CD14-positive monocyte (primary cell): Measurements from ENCODE around the gene CHRNB1. TPM values are rescaled to one million over a fixed set of nuclear protein-coding genes. Genes with fewer than 3 reads are reported as not detected.

Source experiments
- DNase-seq, 3 donors: peaks; one replicate each; pipeline ENCODE4 v3.0.0-alpha.2; 2011 to 2022
- H2AFZ ChIP-seq: 2 replicates; pipeline ENCODE4 v1.6.0; 2012; ENCODE audit warnings: mild to moderate bottlenecking, low read depth, low read length, inconsistent platforms; ENCODE audit not compliant: insufficient read depth, poor library complexity, severe bottlenecking
- H3K27ac ChIP-seq, 2 donors: 1 replicate in 1 of 2; 2 replicates in 1 of 2; pipeline ENCODE4 v1.5.1; 2012 to 2013; ENCODE audit warnings: low read length in 2 of 2, control low read depth in 1 of 2, inconsistent platforms in 1 of 2, low read depth in 1 of 2, mild to moderate bottlenecking in 1 of 2
- H3K27me3 ChIP-seq, 2 donors: one replicate each; pipeline versions ENCODE4 v1.6.0 to v1.6.1; 2011 to 2013; ENCODE audit warnings: low read length in 2 of 2; ENCODE audit not compliant: control insufficient read depth in 2 of 2, insufficient read depth in 2 of 2
- H3K36me3 ChIP-seq, 2 donors: replicated peaks in 1 of 2; 1 replicate in 1 of 2; 2 replicates in 1 of 2; pipeline versions ENCODE4 v1.5.1 to v1.6.1; 2012 to 2013; ENCODE audit warnings: low read length in 2 of 2, control low read depth in 1 of 2, inconsistent platforms in 1 of 2, mild to moderate bottlenecking in 1 of 2; ENCODE audit not compliant: insufficient read depth in 2 of 2, control insufficient read depth in 1 of 2
- H3K4me1 ChIP-seq, 2 donors: 1 replicate in 1 of 2; 2 replicates in 1 of 2; pipeline versions ENCODE4 v1.5.1 to v1.6.1; 2012 to 2013; ENCODE audit warnings: low read length in 2 of 2, control low read depth in 1 of 2, inconsistent platforms in 1 of 2, mild to moderate bottlenecking in 1 of 2, moderate library complexity in 1 of 2; ENCODE audit not compliant: insufficient read depth in 2 of 2, control insufficient read depth in 1 of 2
- H3K4me2 ChIP-seq: replicated peaks from 2 replicates; pipeline ENCODE3; 2012; ENCODE audit warnings: low read length, moderate library complexity, mild to moderate bottlenecking; ENCODE audit not compliant: poor library complexity, severe bottlenecking; ENCODE audit errors: extremely low read depth
- H3K4me3 ChIP-seq, 3 experiments: fragments of 200-600 bp in 1 of 3; sonication (generic) in 1 of 3; replicated peaks in 1 of 3; 1 replicate in 2 of 3; 2 replicates in 1 of 3; pipeline ENCODE4 v1.5.1; 2011 to 2013; ENCODE audit warnings: low read length in 3 of 3, mild to moderate bottlenecking in 3 of 3, control low read depth in 2 of 3, low read depth in 2 of 3, inconsistent platforms in 1 of 3, moderate library complexity in 1 of 3
- H3K79me2 ChIP-seq: 2 replicates; pipeline ENCODE4 v1.6.0; 2012; ENCODE audit warnings: mild to moderate bottlenecking, control low read depth, inconsistent platforms, low read length, moderate library complexity; ENCODE audit not compliant: insufficient read depth
- H3K9ac ChIP-seq: 2 replicates; pipeline ENCODE4 v1.6.0; 2017; ENCODE audit warnings: low read length, mild to moderate bottlenecking; ENCODE audit not compliant: insufficient read depth, poor library complexity, severe bottlenecking
- H3K9me3 ChIP-seq, 2 donors: replicated peaks in 1 of 2; 1 replicate in 1 of 2; 2 replicates in 1 of 2; pipeline versions ENCODE4 v1.5.1 to v1.6.1; 2012 to 2013; ENCODE audit warnings: low read length in 2 of 2, control low read depth in 1 of 2; ENCODE audit not compliant: control insufficient read depth in 1 of 2, insufficient read depth in 1 of 2
- H4K20me1 ChIP-seq: 2 replicates; pipeline ENCODE4 v1.6.0; 2012; ENCODE audit warnings: mild to moderate bottlenecking, low read length, control low read depth, moderate library complexity; ENCODE audit not compliant: insufficient read depth
- H3K27ac Mint-ChIP-seq, 7 donors: one replicate each; pipeline ENCODE4 v1.8.0; 2020; ENCODE audit warnings: mild to moderate bottlenecking in 7 of 7, mixed read lengths in 7 of 7, moderate library complexity in 6 of 7, inconsistent platforms in 2 of 7
- H3K27me3 Mint-ChIP-seq, 3 donors: one replicate each; pipeline ENCODE4 v1.8.0; 2021 to 2022; ENCODE audit warnings: low read depth in 3 of 3, mild to moderate bottlenecking in 3 of 3, mixed read lengths in 3 of 3, moderate library complexity in 3 of 3, inconsistent platforms in 1 of 3
- H3K36me3 Mint-ChIP-seq, 2 donors: one replicate each; pipeline ENCODE4 v1.8.0; 2020; ENCODE audit warnings: mixed read lengths in 2 of 2, inconsistent platforms in 1 of 2, mild to moderate bottlenecking in 1 of 2
- H3K4me1 Mint-ChIP-seq: one replicate; pipeline ENCODE4 v1.8.0; 2020; ENCODE audit warnings: mild to moderate bottlenecking, mixed read lengths
- H3K4me3 Mint-ChIP-seq, 2 donors: one replicate each; pipeline ENCODE4 v1.8.0; 2020; ENCODE audit warnings: mild to moderate bottlenecking in 2 of 2, mixed read lengths in 2 of 2, moderate library complexity in 1 of 2
- H3K9me3 Mint-ChIP-seq, 7 donors: one replicate each; pipeline ENCODE4 v1.8.0; 2020 to 2022; ENCODE audit warnings: mixed read lengths in 7 of 7, mild to moderate bottlenecking in 6 of 7, moderate library complexity in 6 of 7, inconsistent platforms in 2 of 7
- CTCF ChIP-seq: fragments of 200-600 bp; IDR thresholded peaks from one replicate; pipeline ENCODE4 v1.8.0; 2022; ENCODE audit warnings: antibody characterized with exemption, mild to moderate bottlenecking
- WGBS: methylation state at CpG from one replicate; pipeline ENCODE4 v1.1.5; 2013; ENCODE audit warnings: missing lambda C conversion rate; ENCODE audit not compliant: insufficient coverage; 5-methylcytosine and 5-hydroxymethylcytosine counted together
- intact Hi-C, 2 donors: fragments of 100-400 bp; cut with micrococcal nuclease; formaldehyde crosslinking; loops; one replicate each; pipeline versions ENCODE4 v1.15.0 to v1.15.1; 2023
- polyA plus RNA-seq, 3 donors: library from polyadenylated mRNA; depleted of rRNA in 1 of 3; unstranded in 2 of 3; stranded (reverse) in 1 of 3; fragments of 300-500 nt in 2 of 3; fragments of >200 nt in 1 of 3; fragmentation: Illumina TruSeq in 2 of 3; gene quantifications; 1 replicate in 2 of 3; 2 replicates in 1 of 3; pipeline ENCODE4 v1.2.3, GENCODE V29; 2012 to 2021

The CHRNB1 gene
- polyA plus RNA-seq, 3 donors, result 9.3 to 15.7 (median 14.7) TPM

DNA sequence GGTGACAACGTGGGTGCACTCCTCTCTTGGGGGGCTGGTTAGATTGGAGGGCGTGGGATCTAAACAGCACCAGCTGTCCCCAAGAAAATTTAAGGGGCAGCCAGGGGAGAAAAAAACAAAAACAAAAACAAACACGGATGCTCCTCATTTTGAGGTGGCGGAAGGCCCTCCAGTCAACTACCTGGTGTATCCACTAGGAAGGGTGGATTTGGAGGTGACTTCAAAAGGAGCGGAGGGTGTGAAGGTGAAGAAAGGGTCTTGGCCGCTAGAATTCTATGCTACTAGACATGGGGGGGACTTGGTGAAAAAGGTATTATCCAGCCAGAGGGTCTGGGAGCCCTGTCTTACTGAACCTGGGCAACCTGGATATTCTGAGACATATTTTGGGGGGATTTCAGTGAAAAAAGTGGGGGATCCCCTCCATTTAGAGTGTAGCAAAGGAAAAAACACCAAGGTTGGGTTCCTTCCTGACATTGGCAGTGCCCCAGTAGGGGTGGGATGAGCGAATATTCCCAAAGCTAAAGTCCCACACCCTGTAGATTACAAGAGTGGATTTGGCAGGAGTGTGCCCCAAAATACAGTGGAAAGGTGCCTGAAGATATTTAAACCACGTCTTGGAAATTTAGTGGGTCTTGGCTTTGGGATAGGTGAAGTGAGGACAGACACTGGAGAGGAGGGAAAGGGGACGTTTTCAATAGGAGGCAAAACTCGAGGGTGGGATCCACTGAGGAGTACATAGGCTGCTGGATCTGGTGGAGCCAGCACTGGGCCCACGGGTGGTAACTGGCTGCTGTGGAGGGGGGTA is 6.0 kb upstream of the CHRNB1 start:
- Histone ChIP-seq H3K27ac (no peak overlapping the region), H3K79me2 (peaks cover 8% of the 10 kb centered on the region), H3K4me1 (peaks cover 54 to 58% of the 10 kb centered on the region in 2 donors), H4K20me1 (peaks cover 29% of the 10 kb centered on the region), H3K9me3 (peaks cover 0 to 18% of the 10 kb centered on the region in 2 donors), H3K27me3 (peaks cover 23 to 53% of the 10 kb centered on the region in 2 donors), H3K36me3 (no peaks in the 10 kb centered on the region), H3K4me2 (peak overlapping the region; percentile 99), H2AFZ (no peak overlapping the region), H3K9ac (no peak overlapping the region), H3K4me3 (peak overlapping the region in 2 of 3 experiments; percentile 32 to 95)
- Mint-ChIP-seq H3K27me3 (peaks cover 48 to 65% (median 57%) of the 10 kb centered on the region in 3 donors), H3K9me3 (peaks cover 0 to 17% (median 8%) of the 10 kb centered on the region in 7 donors), H3K36me3 (peaks cover 10 to 17% of the 10 kb centered on the region in 2 donors), H3K27ac (peak overlapping the region in 1 of 7 donors; percentile 59), H3K4me1 (peaks cover 51% of the 10 kb centered on the region), H3K4me3 (peak overlapping the region; percentile 69 to 91)
- TF ChIP-seq CTCF, result no peak
- 43% methylated on average over 7 of the region's 11 CpGs for WGBS
- intact Hi-C loops, result loop anchor here (1.0 to 10.0 kb wide), 5 partner anchors 46 to 246 kb away; partner anchors contain the start of genes SENP3 (in 2 of the 2), MPDU1 (in 1 of the 2), TP53 (in 1 of the 2) and WRAP53 (in 1 of the 2)
- no peak for DNase-seq

DNA sequence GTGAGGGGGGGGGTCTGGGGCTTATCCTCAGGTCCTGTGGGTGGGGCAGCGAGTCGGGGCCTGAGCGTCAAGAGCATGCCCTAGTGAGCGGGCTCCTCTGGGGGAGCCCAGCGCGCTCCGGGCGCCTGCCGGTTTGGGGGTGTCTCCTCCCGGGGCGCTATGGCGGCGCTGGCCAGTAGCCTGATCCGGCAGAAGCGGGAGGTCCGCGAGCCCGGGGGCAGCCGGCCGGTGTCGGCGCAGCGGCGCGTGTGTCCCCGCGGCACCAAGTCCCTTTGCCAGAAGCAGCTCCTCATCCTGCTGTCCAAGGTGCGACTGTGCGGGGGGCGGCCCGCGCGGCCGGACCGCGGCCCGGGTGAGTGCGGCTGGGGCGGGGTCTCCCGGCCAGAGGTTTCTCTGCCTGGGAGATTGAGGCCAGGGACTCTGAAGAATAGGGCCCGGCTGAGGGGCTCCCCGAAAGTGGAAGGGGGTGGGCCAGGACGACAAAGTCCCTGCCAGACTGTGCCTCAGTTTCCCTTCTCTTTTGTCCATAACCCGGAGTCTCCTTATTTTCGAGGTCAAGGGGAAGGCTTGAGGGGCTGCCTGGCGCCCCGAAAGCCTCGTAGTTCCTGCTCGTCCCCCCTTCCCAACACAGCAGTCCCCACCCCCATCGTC is 5.3 kb upstream of the CHRNB1 start, which contains the start of gene FGF11:
TSS of gene FGF11 (plus strand) at position 51 of the 651 bp plus-strand sequence. CDS start at position 160, 109 bp downstream.
- H3K4me2 ChIP-seq, result peak within 1 kb of the TSS; percentile 99
- intact Hi-C loops, result loop anchor here (1.0 to 10.0 kb wide), 5 partner anchors 46 to 245 kb away; partner anchors contain the start of genes SENP3 (in 2 of the 2), MPDU1 (in 1 of the 2), TP53 (in 1 of the 2) and WRAP53 (in 1 of the 2)
- peaks cover 29% of the 10 kb centered on the region for H4K20me1 ChIP-seq
- TF ChIP-seq CTCF, result no peak
- H2AFZ ChIP-seq, result peak within 1 kb of the TSS; percentile 75
- H3K9me3 ChIP-seq, result peaks cover 0 to 18% of the 10 kb centered on the region in 2 donors
- Mint-ChIP-seq H3K36me3 (peaks cover 10 to 17% of the 10 kb centered on the region in 2 donors), H3K4me3 (peak within 1 kb of the TSS; percentile 69 to 91), H3K27ac (peak within 1 kb of the TSS in 2 of 7 donors; percentile 40 to 59), H3K4me1 (peaks cover 51% of the 10 kb centered on the region), H3K27me3 (peaks cover 51 to 73% (median 64%) of the 10 kb centered on the region in 3 donors), H3K9me3 (peaks cover 0 to 17% (median 8%) of the 10 kb centered on the region in 7 donors)
- no peaks in the 10 kb centered on the region for H3K36me3 ChIP-seq
- peaks cover 8% of the 10 kb centered on the region for H3K79me2 ChIP-seq
- peaks cover 52 to 58% of the 10 kb centered on the region in 2 donors for H3K4me1 ChIP-seq
- H3K9ac ChIP-seq, result no peak within 1 kb of the TSS
- peaks cover 29 to 60% of the 10 kb centered on the region in 2 donors for H3K27me3 ChIP-seq
- peak within 1 kb of the TSS in 2 of 3 experiments; percentile 32 to 95 for H3K4me3 ChIP-seq
- no peak for DNase-seq
- WGBS, result 2% methylated on average over 46 of the region's 50 CpGs
- no peak within 1 kb of the TSS for H3K27ac ChIP-seq
